GM21529 (cell line): Measurements from ENCODE around the gene CDHR4.
"Not testable (repeated sequence)": the region's sequence is repeated elsewhere in the genome, so short reads cannot be mapped to it uniquely, and the experiment has no call there.

ENCODE experiments used
- ATAC-seq: cut with Tn5 transposase; IDR thresholded peaks from one replicate; pipeline ENCODE4 v1.9.1; 2021; ENCODE audit not compliant: unreplicated experiment

CDHR4 gene

GRCh38 chr3:49804141-49805041 is 4.7 kb upstream of the CDHR4 start:
- ATAC-seq = no peak

GRCh38 chr3:49803465-49804140 is 3.9 kb upstream of the CDHR4 start:
- peak; percentile 14 for ATAC-seq

DNA sequence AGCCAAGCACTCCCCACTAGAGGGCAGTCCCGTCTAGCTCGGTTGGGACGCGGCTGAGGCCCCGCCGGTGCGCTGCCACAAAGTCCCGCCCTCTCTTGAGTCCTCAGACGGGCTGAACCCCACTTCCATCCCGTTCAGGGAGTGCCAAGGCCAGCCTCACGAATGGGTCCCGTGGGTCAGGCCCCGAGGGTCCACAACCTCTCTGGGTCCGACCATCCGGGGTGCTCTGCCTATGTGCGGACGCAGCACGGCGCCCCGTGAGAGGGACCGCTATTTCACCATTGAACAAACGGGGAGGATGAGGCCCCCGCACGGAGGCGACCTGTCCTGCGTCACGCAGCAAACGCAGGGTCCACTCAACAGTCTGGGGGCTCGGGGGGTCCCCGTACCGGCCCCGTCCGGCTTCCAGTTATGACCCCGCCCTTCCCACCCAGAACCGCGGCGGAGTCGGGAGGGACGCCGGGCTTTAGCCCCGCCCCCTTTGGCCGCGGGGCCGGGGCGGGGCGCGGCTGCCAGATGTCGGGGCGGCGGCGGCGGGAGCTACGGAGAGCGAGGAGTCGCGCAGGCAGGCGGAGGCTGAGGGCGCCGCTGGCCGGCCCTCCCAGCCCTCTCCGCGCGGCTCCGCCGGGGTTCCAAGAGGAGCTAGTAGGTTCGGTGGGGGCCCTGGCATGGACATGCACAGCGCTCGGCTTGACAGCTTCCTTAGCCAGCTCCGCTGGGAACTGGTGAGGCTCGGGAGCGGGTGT is 3.2 kb upstream of the CDHR4 start, which contains the start of gene INKA1:
INKA1 (plus strand) TSS at position 543 of the 746 bp plus-strand sequence; CDS start at position 675, 132 bp downstream.
- ATAC-seq = peak; percentile 61

GRCh38 chr3:49801160-49801559 is 1.5 kb upstream of the CDHR4 start:
- ATAC-seq = no peak

DNA sequence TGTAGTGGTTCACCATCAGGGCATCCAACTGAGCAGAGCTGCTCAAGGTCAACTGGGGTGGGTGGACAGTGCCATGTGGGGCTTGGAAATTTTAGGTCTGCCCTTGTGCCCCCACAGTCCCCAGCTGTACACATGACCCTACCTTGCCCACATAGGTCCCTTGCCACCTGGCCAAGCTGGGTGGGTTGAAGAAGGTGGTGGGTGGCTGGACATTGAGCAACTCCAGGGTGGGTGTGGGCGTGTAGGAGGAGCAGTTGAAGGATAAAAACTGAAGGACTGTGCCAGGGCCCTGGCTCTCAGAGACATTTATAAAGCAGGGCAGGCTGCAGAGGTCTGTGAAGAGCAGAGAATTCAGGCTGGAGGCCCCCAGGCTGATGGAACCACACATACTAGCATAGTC is 568 bp downstream of the CDHR4 start:
- no peak for ATAC-seq

GRCh38 chr3:49794926-49795905 is 4.5 kb downstream of the CDHR4 start:
- ATAC-seq = no peak

GRCh38 chr3:49794431-49794830 is 5.2 kb downstream of the CDHR4 start:
- ATAC-seq = no peak

DNA sequence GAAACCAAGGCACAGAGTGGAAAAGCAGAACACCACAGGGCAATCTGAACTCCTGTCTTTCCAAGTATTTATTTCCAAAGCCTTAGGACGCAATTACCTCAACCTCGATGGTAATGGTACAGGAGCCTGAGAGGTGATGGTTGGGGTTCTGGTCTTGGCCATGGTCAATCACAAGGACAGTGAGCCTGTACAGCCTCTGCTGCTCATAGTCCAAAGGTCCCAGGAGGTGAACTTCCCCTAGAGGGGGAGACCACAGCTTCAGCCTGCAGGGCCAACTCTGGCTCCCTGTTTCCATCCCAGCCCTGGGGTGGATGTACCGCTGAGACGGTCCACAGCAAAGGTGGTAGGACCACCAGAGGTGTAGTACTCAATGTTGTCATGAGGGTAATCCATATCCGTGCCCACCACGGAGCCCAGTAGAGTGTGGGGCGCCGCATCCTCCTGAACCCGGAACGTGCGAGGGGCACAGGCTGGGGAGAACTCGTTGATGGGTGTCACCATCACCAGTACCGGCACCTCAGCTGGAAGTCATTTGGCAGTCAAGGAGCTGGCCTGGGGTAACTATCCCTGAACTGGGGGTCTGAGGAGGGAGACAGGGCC is 6.1 kb downstream of the CDHR4 start:
- no peak for ATAC-seq

DNA sequence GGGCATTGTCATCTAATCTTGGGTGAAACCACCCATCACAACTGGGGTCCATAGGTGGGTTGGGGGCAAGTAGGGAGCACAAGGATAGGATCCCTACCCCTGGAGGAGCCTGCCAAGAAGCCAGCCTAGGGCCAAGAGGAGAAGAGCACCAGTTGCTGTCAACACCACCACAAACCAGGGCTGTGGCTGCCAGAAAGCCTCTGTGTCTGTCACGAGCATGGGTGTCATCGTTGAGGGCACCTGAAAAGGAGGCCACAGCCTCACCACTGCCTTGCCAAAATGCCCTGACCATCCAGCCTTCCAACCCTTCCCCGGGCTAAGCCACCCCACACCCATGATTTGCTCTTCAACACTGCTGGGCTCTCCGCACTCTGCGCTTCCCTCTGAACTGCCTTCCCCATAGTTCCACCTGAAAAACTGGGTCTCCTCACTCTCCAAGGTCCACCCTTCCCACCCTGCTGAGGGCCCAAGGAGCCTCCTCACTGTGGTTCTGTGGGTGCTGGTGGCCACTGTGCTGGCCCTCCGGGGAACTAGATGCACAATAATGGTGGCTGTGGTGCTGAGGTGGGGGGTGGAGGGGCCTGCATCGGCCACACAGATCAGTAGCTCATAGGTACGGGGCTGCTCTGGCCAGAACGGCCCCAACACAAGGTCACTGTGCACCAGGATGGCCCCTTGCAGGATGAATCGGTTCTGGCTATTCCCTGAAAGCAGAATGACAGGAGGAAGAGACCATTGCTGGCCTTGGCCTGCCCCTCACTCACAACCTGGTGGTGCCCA is 7.1 kb downstream of the CDHR4 start:
- no peak for ATAC-seq

DNA sequence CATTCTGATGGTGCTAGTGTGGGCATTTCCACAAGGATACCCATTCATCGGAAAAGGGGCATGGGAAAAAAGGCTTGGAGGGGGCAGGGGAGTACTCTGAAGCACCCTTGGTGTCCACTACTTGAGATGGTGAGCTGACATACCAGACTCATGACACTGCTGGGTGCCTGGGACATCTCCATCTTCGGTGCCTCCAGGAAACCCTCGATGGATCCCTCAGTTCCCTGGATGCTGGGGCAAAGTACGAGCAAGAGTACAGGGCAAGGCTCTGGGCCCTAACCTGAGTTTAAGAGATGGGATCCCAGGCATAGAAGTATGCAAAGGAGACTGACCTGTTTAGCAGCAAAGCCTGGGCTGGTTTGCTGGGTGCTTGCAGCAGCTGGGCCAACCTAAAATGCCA is 8.1 kb downstream of the CDHR4 start:
- no peak for ATAC-seq

GRCh38 chr3:49790626-49791411 is 8.9 kb downstream of the CDHR4 start:
- ATAC-seq = no peak

- ATAC-seq = no peak
These were observed 11.6 kb downstream of the CDHR4 start for GRCh38 chr3:49788056-49788455.

- ATAC-seq = no peak
These were observed 12.1 kb downstream of the CDHR4 start for GRCh38 chr3:49787536-49787935.

DNA sequence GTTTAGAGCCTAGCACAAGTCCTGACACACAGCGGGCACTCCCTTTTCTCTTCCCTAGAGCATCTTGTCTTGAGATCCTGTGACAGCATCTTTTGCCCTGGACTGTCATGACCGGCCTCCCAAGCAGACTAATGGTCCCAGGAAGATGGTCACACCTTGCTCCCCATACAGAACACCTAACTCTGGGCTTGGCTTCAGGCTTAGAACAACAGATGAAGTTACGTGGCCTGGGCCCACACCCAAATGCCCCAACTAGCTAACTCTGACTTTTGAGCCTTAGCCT is 12.6 kb downstream of the CDHR4 start:
- ATAC-seq = no peak

DNA sequence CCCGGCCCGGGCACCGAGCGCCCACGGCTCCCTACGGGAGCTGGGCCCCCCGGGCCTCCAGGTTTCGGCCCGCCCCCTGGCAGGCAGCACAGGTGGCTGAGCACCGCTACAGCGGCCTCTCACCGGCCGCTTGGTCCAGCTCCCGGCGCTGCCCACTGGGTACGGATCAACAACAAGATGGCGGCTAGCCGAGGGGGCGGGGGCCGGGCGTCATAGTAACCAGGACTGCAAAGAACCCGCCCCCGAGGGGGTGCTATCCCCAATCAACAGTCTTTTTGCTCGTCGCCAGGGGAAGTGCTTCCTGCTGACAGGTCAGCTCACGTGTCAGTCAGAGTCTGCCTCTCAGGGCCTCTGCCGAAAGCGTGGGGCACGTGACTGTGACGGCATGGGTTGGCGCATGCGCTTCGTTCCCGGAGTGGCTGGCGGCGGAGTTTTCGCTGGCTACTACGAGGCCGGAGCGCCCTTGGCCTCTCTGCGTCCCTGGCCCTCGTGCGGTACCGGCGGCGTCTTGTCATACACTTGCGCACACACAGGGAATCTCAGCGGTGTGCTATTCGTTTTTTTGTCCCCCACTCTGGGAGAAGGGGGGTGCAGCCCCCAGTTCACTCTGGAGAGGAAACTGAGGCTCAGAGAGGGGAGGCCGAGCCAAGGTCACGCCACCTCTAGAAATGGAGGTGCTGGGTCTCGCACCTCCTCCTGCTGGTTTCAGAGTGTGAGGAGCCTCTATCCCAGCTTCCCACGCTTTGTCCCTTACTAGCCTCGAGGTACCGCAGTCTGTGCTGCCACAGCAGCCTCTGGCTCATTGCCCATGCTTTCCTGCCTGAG is 13.1 kb downstream of the CDHR4 start, which contains the start of gene IP6K1:
IP6K1 (minus strand) TSS at position 186 of the 825 bp plus-strand sequence. CDS start 38,502 bp downstream, outside the sequence.
- ATAC-seq = peak; percentile 99

GRCh38 chr3:49785565-49786356 is 13.9 kb downstream of the CDHR4 start:
- peak; percentile 40 for ATAC-seq

GRCh38 chr3:49782277-49782676 is 17.4 kb downstream of the CDHR4 start:
- ATAC-seq = not testable (repeated sequence)
